Keratinocyte (primary cell): Measurements from ENCODE around the gene TARDBP. TPM values are rescaled to one million over a fixed set of nuclear protein-coding genes. Genes with fewer than 3 reads are reported as not detected.

Experiments
- DNase-seq: peaks from one replicate; pipeline ENCODE4 v3.0.0-alpha.2; 2011; ENCODE audit warnings: low read depth, missing footprints, low spot score
- FAIRE-seq: peaks from 2 replicates; lab custom pipeline; 2011; peaks lifted over from hg19 to GRCh38; lab: Jason Lieb, UNC
- H2AFZ ChIP-seq: 2 replicates; pipeline ENCODE4 v1.6.0; 2012; ENCODE audit warnings: low read length, control low read depth, inconsistent platforms; ENCODE audit not compliant: control insufficient read depth
- H3K27ac ChIP-seq: 2 replicates; pipeline ENCODE4 v1.5.1; 2011; ENCODE audit warnings: low read length; ENCODE audit not compliant: control insufficient read depth, insufficient read depth
- H3K27me3 ChIP-seq: 3 replicates; pipeline ENCODE4 v1.6.0; 2011; ENCODE audit warnings: low read length; ENCODE audit not compliant: control insufficient read depth, insufficient read depth; ENCODE audit errors: extremely low read depth
- H3K36me3 ChIP-seq, 2 experiments: 2 replicates in 1 of 2; 3 replicates in 1 of 2; pipeline ENCODE4 v1.5.1; 2011; ENCODE audit warnings: low read length in 2 of 2, mild to moderate bottlenecking in 1 of 2; ENCODE audit not compliant: control insufficient read depth in 2 of 2, insufficient read depth in 2 of 2; ENCODE audit errors: extremely low read depth in 1 of 2
- H3K4me1 ChIP-seq: 3 replicates; pipeline ENCODE4 v1.5.1; 2011; ENCODE audit warnings: low read length; ENCODE audit not compliant: control insufficient read depth, insufficient read depth; ENCODE audit errors: extremely low read depth
- H3K4me2 ChIP-seq: 3 replicates; pipeline ENCODE4 v1.6.0; 2011; ENCODE audit warnings: low read depth, low read length; ENCODE audit not compliant: control insufficient read depth, insufficient read depth; ENCODE audit errors: extremely low read depth
- H3K4me3 ChIP-seq, 3 experiments: fragments of 200-600 bp in 1 of 3; sonication (generic) in 1 of 3; 2 replicates in 2 of 3; 3 replicates in 1 of 3; pipeline ENCODE4 v1.5.1; 2011 to 2016; ENCODE audit warnings: low read length in 3 of 3, mild to moderate bottlenecking in 3 of 3, control low read depth in 2 of 3, inconsistent platforms in 1 of 3, low read depth in 1 of 3, mixed read lengths in 1 of 3, mixed run types in 1 of 3, moderate library complexity in 1 of 3; ENCODE audit not compliant: control insufficient read depth in 2 of 3, insufficient read depth in 2 of 3; ENCODE audit errors: extremely low read depth in 1 of 3
- H3K79me2 ChIP-seq: 2 replicates; pipeline ENCODE4 v1.6.0; 2012; ENCODE audit warnings: low read length; ENCODE audit not compliant: control insufficient read depth, insufficient read depth
- H3K9ac ChIP-seq: 3 replicates; pipeline ENCODE4 v1.6.0; 2011; ENCODE audit warnings: low read length; ENCODE audit not compliant: control insufficient read depth, insufficient read depth; ENCODE audit errors: extremely low read depth
- H3K9me1 ChIP-seq: 3 replicates; pipeline ENCODE4 v1.6.0; 2011; ENCODE audit warnings: low read length; ENCODE audit not compliant: control insufficient read depth, insufficient read depth; ENCODE audit errors: extremely low read depth
- H3K9me3 ChIP-seq: 2 replicates; pipeline ENCODE4 v1.5.1; 2012; ENCODE audit warnings: low read depth, low read length; ENCODE audit not compliant: control insufficient read depth
- H4K20me1 ChIP-seq: 3 replicates; pipeline ENCODE4 v1.6.0; 2011; ENCODE audit warnings: low read length; ENCODE audit not compliant: control insufficient read depth, insufficient read depth; ENCODE audit errors: extremely low read depth
- CTCF ChIP-seq, 3 experiments: IDR thresholded peaks in 1 of 3; conservative IDR thresholded peaks in 1 of 3; optimal IDR thresholded peaks in 1 of 3; 2 replicates in 2 of 3; 3 replicates in 1 of 3; pipeline versions ENCODE3 to v1.5.1; 2011; ENCODE audit warnings: low read length in 3 of 3, mild to moderate bottlenecking in 3 of 3, moderate library complexity in 2 of 3, control low read depth in 1 of 3, inconsistent platforms in 1 of 3; ENCODE audit not compliant: insufficient read depth in 2 of 3; ENCODE audit errors: extremely low read depth in 1 of 3
- EZH2 ChIP-seq: IDR thresholded peaks from one replicate; pipeline ENCODE4 v1.6.1; 2012; ENCODE audit warnings: inconsistent platforms, mild to moderate bottlenecking, low read length, moderate library complexity
- dilution Hi-C: fragments of 300-500 bp; cut with MboI; formaldehyde crosslinking; loops from one replicate; pipeline ENCODE4 v1.7.0; 2020; ENCODE audit warnings: low sequenced_read_pairs; ENCODE audit not compliant: extremely low pct_ligation_motif_present
- polyA plus RNA-seq, 5 experiments: library from polyadenylated mRNA; depleted of rRNA in 3 of 5; stranded (reverse) in 3 of 5; stranded (forward) in 1 of 5; unstranded in 1 of 5; fragments of >200 nt; gene quantifications; 1 replicate in 1 of 5; 2 replicates in 3 of 5; 3 replicates in 1 of 5; pipeline versions ENCODE4 v1.2.1 to v1.2.3, GENCODE V29; 2011 to 2012; ENCODE audit warnings: missing spikeins in 2 of 5, low read depth in 1 of 5, low replicate concordance in 1 of 5

The TARDBP gene
- polyA plus RNA-seq, 1 donor (not counting 4 experiments of a cell fraction or from before 2014, with no cell fraction given) = 177 TPM

DNA sequence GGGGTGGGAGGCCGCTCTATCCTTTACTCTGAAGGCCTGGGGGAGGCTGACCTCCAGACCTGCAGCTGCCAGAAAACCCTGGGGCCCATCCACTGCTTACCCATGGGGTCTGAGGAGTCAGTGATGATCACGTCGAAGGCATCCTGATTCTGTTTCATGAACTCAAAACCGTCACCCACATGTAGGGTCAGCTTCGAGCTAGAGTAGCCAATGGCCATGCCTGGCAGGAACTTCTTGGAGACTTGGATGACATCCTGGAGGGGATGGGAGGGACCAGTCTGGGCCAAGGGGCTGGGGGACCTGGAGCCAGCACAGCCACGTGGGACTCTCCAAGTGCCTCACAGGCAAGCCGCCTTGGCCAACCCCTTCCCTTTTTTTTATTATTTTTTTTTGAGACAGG lies 44.0 kb downstream of the TARDBP start:
- dilution Hi-C loops = no loop called here
- Histone ChIP-seq H3K4me1 (peaks cover 17% of the 10 kb centered on the region), H4K20me1 (peaks cover 2% of the 10 kb centered on the region), H3K9ac (no peak overlapping the region), H3K4me3 (no peak overlapping the region), H3K9me1 (no peaks in the 10 kb centered on the region), H2AFZ (no peak overlapping the region), H3K27me3 (no peaks in the 10 kb centered on the region), H3K9me3 (no peaks in the 10 kb centered on the region), H3K4me2 (no peak overlapping the region), H3K36me3 (peaks cover 11 to 16% of the 10 kb centered on the region in 2 experiments), H3K27ac (no peak overlapping the region), H3K79me2 (peaks cover 20% of the 10 kb centered on the region)
- no peak for TF ChIP-seq EZH2
- TF ChIP-seq CTCF (optimal IDR thresholded peaks at IDR 0.05 in 1 of 3, IDR thresholded peaks at IDR 0.05 in 1 of 3, conservative IDR thresholded peaks at IDR 0.05 in 1 of 3; ENCODE audit: extremely low read depth in 1 of 3, insufficient read depth in 2 of 3, low read length in 3 of 3) = no peak
- FAIRE-seq (no peak), DNase-seq (no peak)

- H3K36me3 ChIP-seq = peaks cover 11 to 21% of the 10 kb centered on the region in 2 experiments
- DNase-seq (no peak), FAIRE-seq (no peak)
- H4K20me1 ChIP-seq = peaks cover 2% of the 10 kb centered on the region
- H3K4me3 ChIP-seq = no peak overlapping the region
- peaks cover 26% of the 10 kb centered on the region for H3K79me2 ChIP-seq
- no peaks in the 10 kb centered on the region for H3K27me3 ChIP-seq
- no peak overlapping the region for H3K9ac ChIP-seq
- H3K9me3 ChIP-seq = no peaks in the 10 kb centered on the region
- H3K9me1 ChIP-seq = no peaks in the 10 kb centered on the region
- TF ChIP-seq EZH2 = no peak
- no peak for TF ChIP-seq CTCF (optimal IDR thresholded peaks at IDR 0.05 in 1 of 3, IDR thresholded peaks at IDR 0.05 in 1 of 3, conservative IDR thresholded peaks at IDR 0.05 in 1 of 3; ENCODE audit: extremely low read depth in 1 of 3, insufficient read depth in 2 of 3, low read length in 3 of 3)
- peaks cover 19% of the 10 kb centered on the region for H3K4me1 ChIP-seq
- H3K4me2 ChIP-seq = no peak overlapping the region
- no peak overlapping the region for H2AFZ ChIP-seq
- H3K27ac ChIP-seq = no peak overlapping the region
- dilution Hi-C loops = no loop called here
Observed at GRCh38 chr1:11057477-11057876, 45.0 kb downstream of the TARDBP start.
